AG09319 (cell line): ENCODE data around the gene HOXA2.

ENCODE experiments used
- DNase-seq: peaks from one replicate; pipeline ENCODE4 v3.0.0-alpha.2; 2010; ENCODE audit warnings: low read depth; ENCODE audit errors: extremely low read depth
- TF ChIP-seq, protein P1 (sequence below): IDR thresholded peaks from 2 replicates; pipeline ENCODE4 v1.5.1; 2011; ENCODE audit warnings: low read depth, mild to moderate bottlenecking, inconsistent platforms, low read length, moderate library complexity

Gene HOXA2

GRCh38 chr7:27078616-27079233, 23.8 kb downstream of the HOXA2 start:
- no peak for DNase-seq

GRCh38 chr7:27073076-27073475, 29.4 kb downstream of the HOXA2 start:
- no peak for DNase-seq
- TF ChIP-seq, protein P1, sequence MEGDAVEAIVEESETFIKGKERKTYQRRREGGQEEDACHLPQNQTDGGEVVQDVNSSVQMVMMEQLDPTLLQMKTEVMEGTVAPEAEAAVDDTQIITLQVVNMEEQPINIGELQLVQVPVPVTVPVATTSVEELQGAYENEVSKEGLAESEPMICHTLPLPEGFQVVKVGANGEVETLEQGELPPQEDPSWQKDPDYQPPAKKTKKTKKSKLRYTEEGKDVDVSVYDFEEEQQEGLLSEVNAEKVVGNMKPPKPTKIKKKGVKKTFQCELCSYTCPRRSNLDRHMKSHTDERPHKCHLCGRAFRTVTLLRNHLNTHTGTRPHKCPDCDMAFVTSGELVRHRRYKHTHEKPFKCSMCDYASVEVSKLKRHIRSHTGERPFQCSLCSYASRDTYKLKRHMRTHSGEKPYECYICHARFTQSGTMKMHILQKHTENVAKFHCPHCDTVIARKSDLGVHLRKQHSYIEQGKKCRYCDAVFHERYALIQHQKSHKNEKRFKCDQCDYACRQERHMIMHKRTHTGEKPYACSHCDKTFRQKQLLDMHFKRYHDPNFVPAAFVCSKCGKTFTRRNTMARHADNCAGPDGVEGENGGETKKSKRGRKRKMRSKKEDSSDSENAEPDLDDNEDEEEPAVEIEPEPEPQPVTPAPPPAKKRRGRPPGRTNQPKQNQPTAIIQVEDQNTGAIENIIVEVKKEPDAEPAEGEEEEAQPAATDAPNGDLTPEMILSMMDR = no peak

More at GRCh38 chr7:27078616-27079233, 23.8 kb downstream of the HOXA2 start:
- TF ChIP-seq, protein P1 = no peak

DNA sequence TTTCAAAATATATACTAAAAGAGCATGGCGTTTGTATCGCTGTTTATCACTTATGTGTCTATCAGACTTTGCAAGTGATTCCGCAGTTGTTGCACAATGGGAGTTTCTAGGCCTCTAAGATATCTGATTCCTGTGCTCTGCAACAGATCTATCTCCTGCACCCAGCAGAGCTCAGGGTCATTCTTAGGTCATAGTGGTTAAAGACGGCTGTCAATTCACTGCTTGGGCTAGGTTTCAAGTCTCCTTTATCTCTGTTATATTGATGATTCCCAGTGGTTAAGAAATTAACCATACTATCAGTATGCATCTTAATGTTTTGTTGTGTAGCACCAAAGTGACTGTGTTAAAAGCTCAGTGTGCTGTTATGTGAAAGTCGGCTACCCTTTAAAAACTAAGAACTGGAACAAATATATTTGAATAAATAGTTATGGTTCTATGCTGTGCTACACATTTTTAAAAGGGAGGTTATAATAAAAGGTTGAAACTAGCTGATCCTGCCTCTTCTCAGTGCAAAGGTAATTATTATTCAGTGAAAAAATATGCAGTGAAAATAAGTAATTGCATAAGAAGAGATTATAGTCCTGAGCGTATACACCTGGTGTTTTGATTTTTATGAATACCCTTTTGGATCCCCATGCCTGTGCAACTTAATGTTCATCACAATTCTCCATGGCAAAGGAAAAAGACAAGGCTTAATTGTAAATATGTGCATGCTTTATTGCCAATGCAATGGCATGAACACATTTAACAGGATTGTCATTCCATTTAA, 30.7 kb downstream of the HOXA2 start:
- no peak for DNase-seq
- TF ChIP-seq, protein P1 = no peak

DNA sequence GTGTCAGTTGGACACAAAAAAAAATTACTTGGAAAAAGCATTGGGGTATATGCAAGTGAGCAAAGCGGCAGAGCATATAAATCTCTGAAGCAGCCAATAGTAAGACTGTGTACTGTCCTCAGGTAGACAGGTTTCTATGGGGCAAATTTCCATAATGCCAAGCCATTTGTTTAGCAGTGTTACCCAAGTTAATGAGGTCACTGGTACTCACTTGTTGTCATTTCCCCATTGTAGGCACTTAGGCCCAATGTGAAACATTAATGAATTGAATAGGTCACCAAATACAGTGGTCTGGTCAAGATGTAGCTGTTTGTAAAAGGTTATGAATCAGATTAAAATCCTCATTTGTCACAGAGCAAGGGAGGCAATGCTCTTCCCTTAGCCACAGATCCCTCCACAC, 34.2 kb downstream of the HOXA2 start:
- TF ChIP-seq, protein P1 = no peak
- no peak for DNase-seq

GRCh38 chr7:27066148-27066547, 36.3 kb downstream of the HOXA2 start:
- TF ChIP-seq, protein P1 = no peak
- no peak for DNase-seq

GRCh38 chr7:27065709-27066108, 36.8 kb downstream of the HOXA2 start:
- TF ChIP-seq, protein P1 = no peak
- DNase-seq = no peak

DNA sequence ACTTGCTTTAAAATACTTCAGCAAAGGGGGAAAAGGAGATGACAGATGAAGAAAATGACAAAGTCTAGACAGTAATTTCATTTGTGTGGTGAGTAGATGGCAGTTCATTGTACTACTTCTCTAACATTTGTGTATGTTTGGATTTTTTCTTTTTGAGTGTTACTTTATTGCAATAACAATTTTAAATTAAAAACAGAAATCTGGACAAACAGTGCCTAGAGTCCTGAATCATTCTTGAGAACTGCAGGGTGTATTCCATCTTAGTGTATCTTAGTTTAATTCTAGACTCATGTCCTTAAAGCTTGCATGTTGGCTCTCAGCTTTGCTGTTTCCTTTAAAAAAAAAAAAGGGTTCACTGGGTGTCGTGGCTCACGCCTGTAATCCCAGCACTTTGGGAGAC, 37.8 kb downstream of the HOXA2 start:
- DNase-seq = no peak
- TF ChIP-seq, protein P1 = no peak
